Lung (tissue), 12 donors: ENCODE data around the gene MAN1B1. TPM values are rescaled to one million over a fixed set of nuclear protein-coding genes. Genes with fewer than 3 reads are reported as not detected.

Experiments used
- ATAC-seq: fragments of 200-7000 bp; cut with Tn5 transposase; one replicate; pipeline ENCODE4 v1.9.1; 2020; ENCODE audit warnings: moderate number of reproducible peaks; ENCODE audit not compliant: insufficient read depth, low FRiP score
- DNase-seq, 3 donors: peaks; one replicate each; pipeline ENCODE4 v3.0.0-alpha.2; 2013 to 2017
- H3K27ac ChIP-seq, 2 donors: one replicate each; pipeline ENCODE4 v1.5.1; 2013; ENCODE audit warnings: mild to moderate bottlenecking in 2 of 2, moderate library complexity in 2 of 2, control low read depth in 1 of 2, inconsistent platforms in 1 of 2, low read depth in 1 of 2, low read length in 1 of 2
- H3K27me3 ChIP-seq, 3 donors: one replicate each; pipeline ENCODE4 v1.5.1; 2013; ENCODE audit warnings: low read length in 2 of 3; ENCODE audit not compliant: control insufficient read depth in 3 of 3, insufficient read depth in 3 of 3
- H3K36me3 ChIP-seq, 4 donors: one replicate each; pipeline ENCODE4 v1.5.1; 2013; ENCODE audit warnings: low read length in 4 of 4, mild to moderate bottlenecking in 1 of 4, moderate library complexity in 1 of 4; ENCODE audit not compliant: control insufficient read depth in 4 of 4, insufficient read depth in 4 of 4
- H3K4me1 ChIP-seq, 5 donors: one replicate each; pipeline ENCODE4 v1.5.1; 2013; ENCODE audit warnings: low read length in 5 of 5, mild to moderate bottlenecking in 2 of 5, moderate library complexity in 1 of 5; ENCODE audit not compliant: control insufficient read depth in 5 of 5, insufficient read depth in 5 of 5
- H3K4me3 ChIP-seq: one replicate; pipeline ENCODE4 v1.5.1; 2013; ENCODE audit warnings: mild to moderate bottlenecking, control low read depth, moderate library complexity
- H3K9ac ChIP-seq, 2 donors: one replicate each; pipeline ENCODE4 v1.5.1; 2013; ENCODE audit warnings: low read length in 2 of 2, control low read depth in 1 of 2; ENCODE audit not compliant: insufficient read depth in 1 of 2
- H3K9me3 ChIP-seq, 4 donors: one replicate each; pipeline ENCODE4 v1.5.1; 2013; ENCODE audit warnings: low read length in 3 of 4, mild to moderate bottlenecking in 1 of 4, moderate library complexity in 1 of 4; ENCODE audit not compliant: control insufficient read depth in 4 of 4, insufficient read depth in 3 of 4
- WGBS, 2 donors: extraction: QIAGEN DNeasy Blood & Tissue Kit; methylation state at CpG; one replicate each; pipeline ENCODE4 v1.1.7; 2013; 5-methylcytosine and 5-hydroxymethylcytosine counted together
- polyA plus RNA-seq, 2 donors: library from polyadenylated mRNA; stranded (reverse); fragments of 200-250 nt; gene quantifications; one replicate each; pipeline ENCODE4 v1.2.1, GENCODE V29; 2013
- total RNA-seq, 2 donors: library from RNA; depleted of rRNA in 1 of 2; stranded (reverse); fragments of >200 nt in 1 of 2; gene quantifications; one replicate each; pipeline ENCODE4 v1.2.1, GENCODE V29; 2014 to 2021
- TF ChIP-seq, protein P1 (sequence below): IDR thresholded peaks from 2 replicates; pipeline ENCODE4 v1.5.1; 2012; ENCODE audit warnings: mild to moderate bottlenecking; ENCODE audit errors: control extremely low read depth, extremely low read depth
- donor health status: control.
- donor health status: control.
- donor health status: Bipolar disorder and iron deficiency.
- donor health status: healthy.
- donor health status: DM: yes; HTN: yes; CAD: no.

Gene MAN1B1
- total and polyA plus RNA-seq, 4 donors: 40.3 to 70.9 (median 56.8) TPM

DNA sequence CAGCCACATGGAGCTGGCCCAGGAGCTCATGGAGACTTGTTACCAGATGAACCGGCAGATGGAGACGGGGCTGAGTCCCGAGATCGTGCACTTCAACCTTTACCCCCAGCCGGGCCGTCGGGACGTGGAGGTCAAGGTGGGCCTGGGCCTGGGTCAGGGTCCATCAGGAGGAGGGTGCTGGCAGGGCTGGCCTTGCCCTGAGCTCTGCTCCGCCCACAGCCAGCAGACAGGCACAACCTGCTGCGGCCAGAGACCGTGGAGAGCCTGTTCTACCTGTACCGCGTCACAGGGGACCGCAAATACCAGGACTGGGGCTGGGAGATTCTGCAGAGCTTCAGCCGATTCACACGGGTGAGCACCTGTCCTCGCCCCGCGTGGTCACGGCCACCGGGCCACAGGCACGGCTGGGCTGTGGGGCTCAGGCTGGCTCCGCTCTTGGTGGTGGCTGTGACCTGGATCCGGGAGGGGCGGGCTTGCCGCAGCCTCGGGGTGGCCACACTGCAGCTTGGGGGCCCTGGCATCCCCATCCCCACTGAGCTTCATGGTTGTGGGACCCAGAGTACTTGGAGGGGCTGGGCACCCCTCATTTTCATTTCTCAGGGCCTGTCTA, 20.6 kb downstream of the MAN1B1 start:
- DNase-seq (no peak), ATAC-seq (no peak)
- Histone ChIP-seq H3K27ac (no peak overlapping the region), H3K4me3 (no peak overlapping the region), H3K9ac (no peak overlapping the region), H3K4me1 (no peaks in the 10 kb centered on the region), H3K9me3 (peaks cover 0 to 2% (median 0%) of the 10 kb centered on the region in 4 donors), H3K27me3 (no peaks in the 10 kb centered on the region), H3K36me3 (peaks cover 9 to 90% (median 24%) of the 10 kb centered on the region in 4 donors)
- TF ChIP-seq, protein P1, sequence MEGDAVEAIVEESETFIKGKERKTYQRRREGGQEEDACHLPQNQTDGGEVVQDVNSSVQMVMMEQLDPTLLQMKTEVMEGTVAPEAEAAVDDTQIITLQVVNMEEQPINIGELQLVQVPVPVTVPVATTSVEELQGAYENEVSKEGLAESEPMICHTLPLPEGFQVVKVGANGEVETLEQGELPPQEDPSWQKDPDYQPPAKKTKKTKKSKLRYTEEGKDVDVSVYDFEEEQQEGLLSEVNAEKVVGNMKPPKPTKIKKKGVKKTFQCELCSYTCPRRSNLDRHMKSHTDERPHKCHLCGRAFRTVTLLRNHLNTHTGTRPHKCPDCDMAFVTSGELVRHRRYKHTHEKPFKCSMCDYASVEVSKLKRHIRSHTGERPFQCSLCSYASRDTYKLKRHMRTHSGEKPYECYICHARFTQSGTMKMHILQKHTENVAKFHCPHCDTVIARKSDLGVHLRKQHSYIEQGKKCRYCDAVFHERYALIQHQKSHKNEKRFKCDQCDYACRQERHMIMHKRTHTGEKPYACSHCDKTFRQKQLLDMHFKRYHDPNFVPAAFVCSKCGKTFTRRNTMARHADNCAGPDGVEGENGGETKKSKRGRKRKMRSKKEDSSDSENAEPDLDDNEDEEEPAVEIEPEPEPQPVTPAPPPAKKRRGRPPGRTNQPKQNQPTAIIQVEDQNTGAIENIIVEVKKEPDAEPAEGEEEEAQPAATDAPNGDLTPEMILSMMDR: no peak
- 93 to 96% methylated on average over 25 to 27 of the region's 27 CpGs for WGBS, 2 donors

DNA sequence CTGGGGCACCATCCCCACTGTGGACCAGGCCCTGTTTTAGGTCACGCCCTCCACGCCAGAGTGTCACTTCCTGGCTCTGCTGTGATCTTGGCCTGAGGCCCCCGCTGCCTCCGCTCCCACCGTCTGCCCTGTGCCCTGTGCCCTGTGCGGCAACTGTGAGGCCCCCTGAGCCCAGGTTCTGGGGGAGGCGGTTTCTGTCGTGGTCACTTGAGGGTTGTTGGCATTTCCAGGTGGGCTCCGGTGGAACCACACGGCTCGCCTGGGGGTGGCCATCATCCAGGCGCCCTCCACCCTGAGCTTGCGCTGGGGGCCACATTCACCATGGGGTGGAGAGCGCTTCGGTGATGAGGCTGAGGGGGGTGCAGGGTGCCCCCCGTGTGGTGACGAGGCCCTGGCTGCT, 21.2 kb downstream of the MAN1B1 start:
- Histone ChIP-seq H3K9me3 (peaks cover 0 to 2% (median 0%) of the 10 kb centered on the region in 4 donors), H3K9ac (no peak overlapping the region), H3K4me1 (no peaks in the 10 kb centered on the region), H3K4me3 (no peak overlapping the region), H3K27ac (no peak overlapping the region), H3K36me3 (peaks cover 7 to 90% (median 19%) of the 10 kb centered on the region in 4 donors), H3K27me3 (no peaks in the 10 kb centered on the region)
- no peak for ATAC-seq
- TF ChIP-seq, protein P1: no peak
- 94 to 96% methylated on average over 17 of the region's 17 CpGs for WGBS, 2 donors
- no peak for DNase-seq

DNA sequence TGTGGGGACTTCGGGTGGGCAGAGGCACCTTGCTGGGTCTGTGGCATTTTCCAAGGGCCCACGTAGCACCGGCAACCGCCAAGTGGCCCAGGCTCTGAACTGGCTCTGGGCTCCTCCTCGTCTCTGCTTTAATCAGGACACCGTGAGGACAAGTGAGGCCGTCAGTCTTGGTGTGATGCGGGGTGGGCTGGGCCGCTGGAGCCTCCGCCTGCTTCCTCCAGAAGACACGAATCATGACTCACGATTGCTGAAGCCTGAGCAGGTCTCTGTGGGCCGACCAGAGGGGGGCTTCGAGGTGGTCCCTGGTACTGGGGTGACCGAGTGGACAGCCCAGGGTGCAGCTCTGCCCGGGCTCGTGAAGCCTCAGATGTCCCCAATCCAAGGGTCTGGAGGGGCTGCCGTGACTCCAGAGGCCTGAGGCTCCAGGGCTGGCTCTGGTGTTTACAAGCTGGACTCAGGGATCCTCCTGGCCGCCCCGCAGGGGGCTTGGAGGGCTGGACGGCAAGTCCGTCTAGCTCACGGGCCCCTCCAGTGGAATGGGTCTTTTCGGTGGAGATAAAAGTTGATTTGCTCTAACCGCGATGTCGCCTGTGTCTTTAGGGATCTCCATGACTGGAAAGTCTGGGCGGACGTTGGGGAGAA, 21.9 kb downstream of the MAN1B1 start:
- Histone ChIP-seq H3K9ac (no peak overlapping the region), H3K9me3 (peaks cover 0 to under 1% (median 0%) of the 10 kb centered on the region in 4 donors), H3K36me3 (peaks cover 2 to 86% (median 11%) of the 10 kb centered on the region in 4 donors), H3K4me3 (no peak overlapping the region), H3K27me3 (peaks cover 0 to 4% (median 2%) of the 10 kb centered on the region in 3 donors), H3K4me1 (peaks cover 0 to 3% (median 0%) of the 10 kb centered on the region in 5 donors), H3K27ac (peak overlapping the region in 1 of 2 donors; percentile 16)
- 89 to 91% methylated on average over 29 of the region's 29 CpGs for WGBS, 2 donors
- DNase-seq (no peak), ATAC-seq (no peak)
- TF ChIP-seq, protein P1: no peak
